Right ventricle myocardium inferior (tissue), 1 donor: ENCODE results near the gene TH. TPM values are rescaled to one million over a fixed set of nuclear protein-coding genes. Genes with fewer than 3 reads are reported as not detected.
"Not testable (repeated sequence)": the region's sequence is repeated elsewhere in the genome, so short reads cannot be mapped to it uniquely, and the experiment has no call there.

Experiments
- ATAC-seq: fragments of 200-7000 bp; cut with Tn5 transposase; one replicate; pipeline ENCODE4 v1.9.1; 2020; ENCODE audit warnings: mild to moderate bottlenecking, moderate library complexity
- DNase-seq: peaks from one replicate; pipeline ENCODE4 v3.0.0; 2021; ENCODE audit errors: missing footprints
- intact Hi-C: fragments of 100-400 bp; cut with DNase I; formaldehyde crosslinking; loops from one replicate; pipeline ENCODE4 v1.11.0; 2022
- total RNA-seq: library from RNA; stranded (reverse); fragmentation: NEBNext Ultra II Directional; extraction: Animal tissue kit (Norgen Biotek cat#: 25700); gene quantifications from one replicate; pipeline ENCODE4 v1.2.1, GENCODE V29; 2021
- donor health status: DM: no; HTN: yes; CAD: no; lungs with severe emphysema.

The TH gene
- total RNA-seq, 1 donor from 2014 or later, result not detected

- ATAC-seq (no peak), DNase-seq (no peak)
- intact Hi-C loops, result no loop called here
These were observed 42.9 kb downstream of the TH start for GRCh38 chr11:2128511-2129307.

DNA sequence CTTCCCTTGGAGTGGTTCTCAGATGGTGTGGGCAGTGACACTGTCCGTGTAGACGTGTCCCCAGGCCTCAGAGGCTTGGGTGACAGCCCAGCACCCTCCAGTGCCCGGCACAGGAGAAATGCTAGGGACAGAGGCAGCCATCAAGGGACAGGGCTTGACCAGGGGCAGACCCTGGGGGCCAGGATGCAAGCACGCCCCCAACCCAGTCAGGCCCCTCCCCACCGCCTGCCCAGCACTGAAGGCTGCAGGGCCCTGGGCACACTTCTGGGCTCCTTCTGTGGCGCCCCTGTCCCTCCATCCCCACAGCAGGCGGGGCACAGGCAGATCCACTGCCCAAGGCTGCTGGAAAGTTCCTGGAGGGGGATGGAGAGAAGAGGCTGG lies 43.5 kb downstream of the TH start:
- intact Hi-C loops, result no loop called here
- DNase-seq, result no peak
- ATAC-seq, result no peak

DNA sequence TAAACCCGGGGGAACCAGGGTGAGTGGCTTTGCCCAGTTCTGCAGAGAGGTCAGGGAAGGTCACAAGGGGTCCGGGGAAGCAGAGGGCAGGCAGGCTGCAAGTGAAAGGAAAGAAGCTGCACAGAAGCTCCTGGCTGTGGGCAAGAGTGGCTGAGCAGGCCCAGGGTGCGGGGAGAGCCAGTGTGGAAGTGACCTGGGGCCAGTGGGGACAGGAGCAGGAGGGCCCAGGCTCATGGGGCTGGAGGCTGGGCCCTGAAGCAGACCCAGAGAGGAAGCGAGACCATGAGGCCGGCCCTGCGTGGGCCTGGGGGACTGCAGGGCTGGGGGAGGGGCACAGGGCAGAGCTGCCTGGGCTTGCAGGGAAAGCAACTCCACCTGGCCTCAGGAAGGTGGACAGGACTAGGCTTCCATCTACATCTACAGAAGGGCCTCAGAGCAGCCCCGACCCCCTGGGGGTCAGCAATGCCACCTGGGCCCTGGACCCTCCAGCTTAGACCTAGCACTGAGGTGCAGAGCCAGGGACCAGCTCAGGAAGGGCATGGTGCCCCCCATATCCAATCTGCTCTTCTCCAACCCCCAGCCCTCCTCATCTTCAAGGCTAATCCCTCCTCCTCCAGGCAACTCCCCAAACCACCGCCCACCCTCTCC lies 44.0 kb downstream of the TH start:
- DNase-seq (no peak), ATAC-seq (no peak)
- intact Hi-C loops, result no loop called here

GRCh38 chr11:2126520-2127085 lies 45.0 kb downstream of the TH start:
- no peak for ATAC-seq
- intact Hi-C loops, result no loop called here
- no peak for DNase-seq

DNA sequence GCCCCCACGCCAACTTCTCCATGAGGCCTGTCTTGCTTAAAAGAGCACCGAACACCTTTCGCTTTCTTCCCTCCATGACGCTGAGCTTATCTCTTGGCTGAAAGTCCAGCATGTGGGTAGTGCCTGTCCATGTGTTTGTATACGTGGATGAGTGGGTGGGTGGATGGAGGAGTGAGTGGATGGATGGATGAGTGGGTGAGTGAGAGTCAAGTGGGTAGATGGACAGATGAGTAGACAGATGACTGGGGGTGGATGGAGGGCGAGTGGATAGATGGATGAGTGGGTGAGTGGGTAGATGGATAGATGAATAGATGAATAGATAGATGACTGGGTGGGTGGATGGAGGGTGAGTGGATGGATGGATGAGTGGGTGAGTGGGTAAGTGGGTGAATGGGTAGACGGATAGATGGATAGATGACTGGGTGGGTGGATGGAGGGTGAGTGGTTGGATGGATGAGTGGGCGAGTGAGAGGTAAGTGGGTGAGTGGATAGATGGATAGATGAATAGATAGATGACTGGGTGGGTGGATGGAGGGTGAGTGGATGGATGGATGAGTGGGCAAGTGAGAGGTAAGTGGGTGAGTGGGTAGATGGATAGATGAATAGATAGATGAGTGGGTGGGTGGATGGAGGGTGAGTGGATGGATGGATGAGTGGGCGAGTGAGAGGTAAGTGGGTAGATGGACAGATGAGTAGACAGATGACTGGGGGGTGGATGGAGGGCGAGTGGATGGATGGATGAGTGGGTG lies 46.7 kb downstream of the TH start:
- DNase-seq, intact Hi-C loops, ATAC-seq: not testable (repeated sequence)

- DNase-seq, result peak; percentile 45
These were observed 48.0 kb downstream of the TH start for GRCh38 chr11:2123628-2123960.

DNA sequence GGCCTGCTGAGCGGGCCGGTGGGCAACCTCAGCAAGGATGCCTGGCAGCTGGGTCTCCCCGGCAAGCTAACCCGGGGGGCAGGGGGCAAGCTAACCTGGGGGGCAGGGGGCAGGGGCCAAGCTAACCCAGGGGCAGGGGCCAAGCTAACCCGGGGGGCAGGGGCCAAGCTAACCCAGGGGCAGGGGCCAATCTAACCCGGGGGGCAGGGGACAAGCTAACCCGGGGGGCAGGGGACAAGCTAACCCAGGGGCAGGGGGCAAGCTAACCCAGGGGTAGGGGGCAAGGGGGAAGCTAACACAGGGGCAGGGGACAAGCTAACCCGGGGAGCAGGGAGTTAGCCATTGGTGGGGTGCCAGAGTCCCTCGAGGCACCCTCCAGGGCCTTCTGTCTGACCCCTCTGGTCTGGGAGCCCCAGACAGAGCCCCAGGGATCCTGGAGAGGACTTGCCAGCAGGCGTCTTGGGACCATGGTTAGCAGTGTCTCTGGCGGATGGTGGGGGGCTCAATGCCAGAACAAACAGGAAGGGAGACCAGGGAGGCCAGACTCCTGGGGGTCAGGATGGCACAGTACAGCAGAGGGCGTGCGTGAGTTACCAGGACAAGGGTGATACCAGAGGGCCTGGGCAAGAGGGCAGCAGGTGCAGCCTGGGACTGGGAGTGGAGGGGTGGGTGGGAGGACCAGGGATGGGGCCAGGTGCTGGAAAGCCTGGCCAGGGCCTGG lies 48.5 kb downstream of the TH start:
- DNase-seq, result no peak
- intact Hi-C loops, result no loop called here
- ATAC-seq, result no peak

More at GRCh38 chr11:2123628-2123960, 48.0 kb downstream of the TH start:
- no peak for ATAC-seq
- intact Hi-C loops, result no loop called here

DNA sequence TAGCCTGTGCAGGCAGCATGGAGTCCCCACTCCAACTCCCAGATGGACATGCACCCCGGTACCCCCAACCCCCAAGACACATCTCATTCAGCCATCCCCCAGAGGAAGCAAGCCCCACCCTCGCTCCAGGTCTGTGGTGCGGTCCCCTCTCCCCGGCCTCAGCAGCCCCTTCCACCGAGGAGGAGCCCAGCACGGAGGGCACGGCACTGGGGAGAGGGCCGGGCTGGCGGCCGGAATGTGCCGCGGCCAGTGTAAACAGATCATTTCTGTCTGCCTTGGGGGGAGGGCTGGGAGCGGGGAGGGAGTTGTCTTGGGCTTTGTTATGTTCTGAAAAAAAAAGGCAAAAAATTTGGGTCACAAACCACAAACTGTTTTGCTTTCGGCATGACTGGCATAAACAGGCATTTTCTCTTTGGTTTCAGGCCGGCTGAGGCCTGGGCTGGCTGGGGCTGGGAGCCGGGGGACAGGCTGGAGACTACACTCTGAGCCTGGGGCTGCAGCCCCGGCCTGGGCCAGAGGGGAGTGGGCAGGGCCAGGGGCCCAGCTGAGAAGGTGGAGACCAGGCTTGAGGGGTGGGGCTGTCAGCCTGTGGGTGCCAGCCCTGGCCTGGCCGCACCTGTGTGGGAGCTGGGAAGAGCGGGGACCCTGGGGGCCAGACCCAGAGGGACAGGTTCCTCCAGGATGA lies 49.3 kb downstream of the TH start:
- DNase-seq (no peak), ATAC-seq (no peak)
- intact Hi-C loops, result no loop called here

DNA sequence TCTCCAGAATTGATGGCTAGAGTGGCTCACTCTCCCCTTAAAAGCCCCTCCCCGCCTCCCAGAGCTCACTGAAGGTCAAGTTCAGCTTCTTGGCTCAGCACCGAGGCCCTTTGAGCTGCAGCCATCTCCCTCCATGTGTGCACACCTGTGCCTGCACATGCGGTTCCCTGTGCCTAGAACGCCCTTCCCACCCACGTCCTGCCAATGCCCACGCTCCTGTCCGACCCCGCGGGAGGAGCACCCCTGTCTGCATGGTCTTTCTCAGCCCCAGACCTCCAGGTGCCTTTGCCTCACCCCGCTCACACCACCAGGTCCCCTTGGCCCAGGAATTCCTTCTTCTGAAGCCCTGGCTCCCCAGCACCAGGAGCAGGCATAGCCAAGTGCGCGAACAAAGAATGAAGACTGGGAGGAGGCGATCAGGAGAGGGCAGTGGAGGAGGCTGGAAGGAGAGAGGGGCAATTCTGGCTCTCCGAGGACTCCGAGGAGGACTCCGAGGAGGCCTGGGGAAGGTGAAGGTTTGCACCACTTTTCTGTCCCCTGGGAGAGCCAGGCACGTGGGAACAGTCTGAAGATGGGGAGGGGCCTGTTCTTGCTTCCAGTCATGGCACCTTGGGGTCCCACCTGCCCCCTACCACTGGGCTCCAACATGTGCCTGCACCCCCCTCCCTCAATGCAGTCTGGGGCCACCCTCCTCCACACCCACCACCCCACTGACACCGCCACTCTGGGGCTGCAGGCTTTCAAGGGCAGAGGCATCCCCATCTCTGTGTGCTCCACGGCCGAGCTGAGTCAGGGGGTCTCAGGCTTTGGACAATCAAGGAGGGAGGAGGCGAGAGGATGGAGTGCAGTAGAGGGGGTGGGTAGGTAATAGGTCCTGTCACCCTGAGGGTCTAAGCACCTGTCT lies 50.1 kb downstream of the TH start:
- no peak for ATAC-seq
- intact Hi-C loops, result no loop called here
- no peak for DNase-seq

DNA sequence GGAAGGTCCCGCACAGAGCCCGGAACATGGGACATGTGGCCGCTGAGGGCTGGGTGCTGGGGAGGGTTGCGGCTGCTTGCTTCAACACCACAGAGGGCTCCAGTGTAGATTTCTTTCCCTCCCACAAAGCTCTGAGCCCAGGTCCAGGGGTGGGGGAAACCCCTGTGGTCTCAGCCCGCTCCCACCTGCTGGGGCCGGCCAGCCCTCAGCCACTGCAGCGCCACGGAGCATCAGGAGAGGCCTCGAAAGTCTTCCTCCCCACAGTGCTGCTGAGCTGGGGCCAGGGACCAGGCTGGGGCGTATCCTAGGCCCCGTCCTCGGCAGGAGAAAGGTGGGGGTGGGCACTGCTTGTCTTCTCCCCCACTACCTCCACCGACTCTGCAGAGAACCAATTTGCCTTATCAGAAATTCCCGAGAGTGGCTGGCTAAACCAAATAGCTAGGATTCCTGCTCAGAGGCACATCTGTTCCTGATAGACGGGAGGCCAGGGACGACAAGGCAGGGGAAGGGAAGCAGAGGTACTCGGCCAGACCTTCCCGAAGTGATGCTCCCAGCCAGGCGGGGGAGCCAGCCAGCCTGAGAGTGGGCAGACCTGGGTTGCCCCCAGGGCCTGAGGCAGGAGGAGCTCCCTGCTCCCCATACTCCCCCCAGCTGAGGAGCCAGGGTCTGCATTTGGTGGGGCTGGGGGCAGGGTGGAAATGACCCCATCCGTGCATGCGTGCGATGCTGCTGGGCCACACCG lies 51.1 kb downstream of the TH start:
- intact Hi-C loops, result no loop called here
- ATAC-seq (no peak), DNase-seq (no peak)

DNA sequence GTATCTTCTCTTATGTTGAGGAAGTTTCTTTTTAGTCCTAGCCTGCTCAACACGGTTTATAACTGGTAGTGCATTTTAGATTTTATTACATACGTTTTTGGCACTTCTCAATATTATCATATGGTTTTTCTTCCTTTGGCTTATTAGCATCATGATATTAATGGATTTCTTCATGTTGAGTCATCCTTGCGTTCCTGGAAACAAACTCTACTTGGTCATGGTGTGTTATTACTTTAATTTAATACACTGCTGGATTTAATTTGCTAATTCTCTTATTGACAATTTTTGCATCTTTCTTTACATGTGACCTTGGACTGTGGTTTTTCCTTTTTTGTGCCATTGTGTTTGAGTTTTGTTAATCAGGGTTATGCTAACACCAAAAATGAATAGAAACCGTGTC lies 52.9 kb downstream of the TH start:
- ATAC-seq (no peak), DNase-seq (no peak)
- intact Hi-C loops, result no loop called here

- DNase-seq (peak; percentile 11), ATAC-seq (no peak)
- intact Hi-C loops, result no loop called here
These were observed 54.9 kb downstream of the TH start for GRCh38 chr11:2116680-2117079.

DNA sequence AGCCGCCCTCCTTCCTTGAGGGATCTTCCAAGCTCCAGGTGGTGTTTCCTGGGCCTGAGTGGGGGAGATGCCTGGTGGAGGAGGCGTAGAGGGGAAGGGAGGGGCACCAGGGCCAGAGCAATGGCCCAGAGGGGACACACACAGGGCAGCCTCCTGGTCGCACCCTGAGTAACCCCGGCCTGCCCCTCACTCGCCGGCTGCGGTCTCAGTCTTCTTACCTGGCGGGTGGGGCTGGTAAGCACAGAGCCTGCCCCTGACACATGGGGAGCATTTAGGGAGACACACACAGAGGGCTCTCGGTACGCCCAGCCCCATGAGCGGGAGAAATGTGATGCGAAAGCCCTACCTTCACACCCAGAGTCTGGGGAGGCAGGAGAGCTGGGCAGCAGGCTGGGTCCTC lies 56.3 kb downstream of the TH start:
- no peak for DNase-seq
- intact Hi-C loops, result no loop called here

GRCh38 chr11:2114430-2115241 lies 57.0 kb downstream of the TH start:
- DNase-seq, result peak; percentile 47
- intact Hi-C loops, result no loop called here
- ATAC-seq, result no peak

More for the DNA sequence above, 56.3 kb downstream of the TH start:
- no peak for ATAC-seq
